Vagina (tissue), 2 donors: Measurements from ENCODE around the gene PPP3CA.

ENCODE experiments used
- POLR2AphosphoS5 ChIP-seq, 2 donors: sonication (generic); formaldehyde crosslinking; IDR thresholded peaks; one replicate each; pipeline ENCODE4 v1.9.0; 2017; ENCODE audit warnings: antibody characterized with exemption in 2 of 2, mild to moderate bottlenecking in 2 of 2, low read depth in 1 of 2; ENCODE audit not compliant: insufficient read depth in 1 of 2
- TF ChIP-seq, protein P1 (sequence below), 3 experiments: fragments of 450-650 bp in 2 of 3; fragments of 200-600 bp in 1 of 3; sonication (generic) in 1 of 3; IDR thresholded peaks; one replicate each; pipeline ENCODE4 v1.5.1; 2017 to 2019; ENCODE audit warnings: antibody characterized with exemption in 3 of 3, mild to moderate bottlenecking in 2 of 3, moderate library complexity in 2 of 3

DNA sequence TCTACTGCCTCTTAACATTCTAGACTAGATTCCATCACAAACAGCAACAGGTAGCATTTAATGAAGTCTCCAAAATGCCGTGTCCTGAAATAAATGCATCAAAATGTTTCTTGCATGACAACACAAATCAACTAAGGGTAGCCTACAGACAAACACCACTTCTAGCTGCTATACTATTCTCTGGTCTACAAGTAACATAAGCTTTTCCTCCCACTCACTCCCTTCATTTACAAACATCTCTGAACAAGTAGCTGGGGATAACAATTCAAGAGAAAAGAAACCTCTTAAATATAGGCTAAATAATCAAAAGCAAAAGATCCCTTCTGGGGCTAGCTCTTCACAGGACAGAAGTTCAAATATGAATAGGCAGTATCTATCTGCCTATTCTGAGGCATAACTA lies 20.8 kb downstream of the PPP3CA start:
- no peak for TF ChIP-seq POLR2AphosphoS5 (IDR thresholded peaks at IDR 0.05; ENCODE audit: insufficient read depth in 1 of 2, low read depth in 1 of 2)
- TF ChIP-seq, protein P1, sequence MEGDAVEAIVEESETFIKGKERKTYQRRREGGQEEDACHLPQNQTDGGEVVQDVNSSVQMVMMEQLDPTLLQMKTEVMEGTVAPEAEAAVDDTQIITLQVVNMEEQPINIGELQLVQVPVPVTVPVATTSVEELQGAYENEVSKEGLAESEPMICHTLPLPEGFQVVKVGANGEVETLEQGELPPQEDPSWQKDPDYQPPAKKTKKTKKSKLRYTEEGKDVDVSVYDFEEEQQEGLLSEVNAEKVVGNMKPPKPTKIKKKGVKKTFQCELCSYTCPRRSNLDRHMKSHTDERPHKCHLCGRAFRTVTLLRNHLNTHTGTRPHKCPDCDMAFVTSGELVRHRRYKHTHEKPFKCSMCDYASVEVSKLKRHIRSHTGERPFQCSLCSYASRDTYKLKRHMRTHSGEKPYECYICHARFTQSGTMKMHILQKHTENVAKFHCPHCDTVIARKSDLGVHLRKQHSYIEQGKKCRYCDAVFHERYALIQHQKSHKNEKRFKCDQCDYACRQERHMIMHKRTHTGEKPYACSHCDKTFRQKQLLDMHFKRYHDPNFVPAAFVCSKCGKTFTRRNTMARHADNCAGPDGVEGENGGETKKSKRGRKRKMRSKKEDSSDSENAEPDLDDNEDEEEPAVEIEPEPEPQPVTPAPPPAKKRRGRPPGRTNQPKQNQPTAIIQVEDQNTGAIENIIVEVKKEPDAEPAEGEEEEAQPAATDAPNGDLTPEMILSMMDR (IDR thresholded peaks at IDR 0.05), result no peak
